DMS 273 (cell line): Measurements from ENCODE around the gene WDR81.

Source experiments
- DNase-seq: peaks from one replicate; lab custom pipeline; 2025; ENCODE audit not compliant: unreplicated experiment; lab: John Stamatoyannopoulos, UW

The WDR81 gene

DNA sequence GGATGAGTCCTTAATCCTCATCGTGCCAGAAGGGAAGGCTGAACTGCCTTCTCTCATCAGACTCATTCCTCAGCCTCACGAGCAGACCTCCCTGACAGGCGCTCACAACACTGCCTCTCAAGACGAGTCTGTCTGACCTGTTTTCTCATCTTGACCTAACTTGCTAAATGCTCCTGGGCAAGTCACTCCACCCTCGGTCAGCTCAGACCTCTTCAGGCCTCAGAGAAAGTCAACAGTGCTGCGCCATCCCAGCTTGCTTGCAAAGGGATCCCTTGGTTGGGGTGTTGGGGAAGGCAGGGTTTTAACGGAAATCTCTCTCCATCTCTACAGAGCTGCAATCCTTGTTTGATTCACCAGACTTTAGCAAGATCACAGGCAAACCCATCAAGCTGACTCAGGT, 52.4 kb downstream of the WDR81 start:
- no peak for DNase-seq

DNA sequence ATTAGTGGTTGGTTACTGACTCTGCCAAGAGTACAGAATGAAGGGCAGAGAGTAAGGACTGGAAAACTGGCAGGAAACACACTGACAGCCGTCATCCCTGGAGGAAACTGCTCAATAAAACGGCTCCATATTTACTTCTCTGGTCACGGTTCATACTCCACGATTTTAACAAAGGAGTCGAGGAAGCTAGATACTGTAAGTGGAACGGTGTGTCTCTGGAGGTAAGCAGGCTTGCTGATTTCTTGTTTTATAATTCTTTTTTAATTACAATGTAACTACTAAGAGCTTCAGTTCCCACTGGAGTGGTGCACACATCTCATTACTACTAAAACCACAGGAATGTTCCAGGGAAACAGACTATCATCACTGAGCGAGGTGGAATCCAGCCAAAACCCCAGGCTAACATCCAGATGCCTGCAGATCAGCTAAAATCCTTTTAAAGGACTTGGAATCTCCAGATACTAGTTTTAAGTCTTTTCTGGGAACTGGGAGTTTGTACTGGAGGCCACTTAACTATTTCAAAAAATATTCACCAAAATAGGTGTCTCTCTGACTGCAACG, 55.1 kb downstream of the WDR81 start:
- peak; percentile 55 for DNase-seq

DNA sequence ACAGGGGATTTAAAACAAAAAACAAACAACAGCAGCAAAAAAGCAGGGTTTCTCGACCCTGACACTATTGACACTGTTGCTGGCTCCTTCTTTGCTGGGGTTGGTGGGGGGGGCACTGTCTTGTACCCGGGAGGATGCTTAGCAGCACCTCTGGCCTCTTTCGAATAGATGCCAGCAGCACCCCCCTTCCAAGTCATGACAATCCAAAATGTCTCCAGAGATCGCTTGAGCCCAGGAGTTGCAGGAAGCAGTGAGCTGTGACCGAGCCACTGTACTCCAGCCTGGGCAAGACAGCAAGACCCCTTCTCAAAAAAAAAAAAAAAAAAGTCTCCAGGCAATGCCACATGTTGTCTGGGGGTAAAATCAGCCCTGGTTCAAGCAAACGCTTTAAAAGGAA, 57.7 kb downstream of the WDR81 start:
- DNase-seq, result no peak

DNA sequence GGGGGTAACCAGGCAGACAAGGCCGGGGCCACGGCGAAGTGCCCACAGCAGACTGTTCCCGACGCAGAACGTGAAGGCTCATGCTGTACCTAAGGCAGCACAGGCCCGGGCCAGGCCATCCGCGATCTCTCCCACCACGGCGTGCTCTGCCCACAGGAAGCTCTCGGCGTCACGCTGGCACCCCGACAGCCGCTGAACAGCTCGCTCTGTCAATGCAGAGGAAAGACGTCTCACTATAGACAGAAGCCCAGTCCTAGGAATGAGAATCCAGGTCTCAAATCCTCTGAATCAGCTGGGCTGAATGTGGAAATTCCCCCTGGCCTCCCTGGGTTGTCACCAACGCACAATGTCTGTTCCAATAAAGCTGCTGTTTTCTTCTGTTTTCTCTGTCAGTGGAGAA, 58.8 kb downstream of the WDR81 start:
- no peak for DNase-seq

DNA sequence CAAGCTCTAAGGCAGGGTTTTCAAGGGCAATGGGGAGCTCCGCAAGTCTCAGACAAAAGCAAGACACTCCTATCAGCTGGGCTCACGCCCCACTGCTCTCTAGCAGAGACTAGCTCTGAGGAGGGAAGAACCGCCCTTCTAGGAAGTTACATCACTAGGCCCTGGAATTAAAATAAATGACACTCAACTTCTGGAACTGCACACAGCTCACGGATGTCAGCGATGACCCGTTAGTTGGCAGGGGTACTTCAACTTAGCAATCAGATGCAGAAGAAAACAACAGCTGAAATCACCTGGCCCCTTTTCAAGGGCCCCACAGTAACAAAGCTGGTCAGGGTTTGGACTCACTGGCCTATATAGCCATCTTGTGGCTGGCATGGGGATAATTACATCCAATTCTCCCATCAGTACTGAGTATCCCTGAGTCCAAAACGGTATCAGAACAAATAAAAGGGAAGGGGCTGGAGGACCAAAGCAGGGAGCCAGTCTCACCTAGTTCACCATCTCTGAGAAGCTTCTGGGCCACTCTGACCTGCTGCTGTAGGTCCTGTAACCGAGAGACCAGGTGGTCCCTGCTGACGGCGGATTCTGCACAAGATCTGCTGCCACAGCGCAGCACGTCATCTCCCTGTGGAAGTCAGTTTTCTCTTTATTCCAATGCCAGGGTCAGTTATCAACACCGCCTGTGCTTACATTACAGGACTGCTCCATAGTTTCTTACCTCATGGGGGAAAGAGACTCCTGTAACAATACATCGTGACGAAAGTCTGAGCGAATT, 59.5 kb downstream of the WDR81 start:
- peak; percentile 44 for DNase-seq

DNA sequence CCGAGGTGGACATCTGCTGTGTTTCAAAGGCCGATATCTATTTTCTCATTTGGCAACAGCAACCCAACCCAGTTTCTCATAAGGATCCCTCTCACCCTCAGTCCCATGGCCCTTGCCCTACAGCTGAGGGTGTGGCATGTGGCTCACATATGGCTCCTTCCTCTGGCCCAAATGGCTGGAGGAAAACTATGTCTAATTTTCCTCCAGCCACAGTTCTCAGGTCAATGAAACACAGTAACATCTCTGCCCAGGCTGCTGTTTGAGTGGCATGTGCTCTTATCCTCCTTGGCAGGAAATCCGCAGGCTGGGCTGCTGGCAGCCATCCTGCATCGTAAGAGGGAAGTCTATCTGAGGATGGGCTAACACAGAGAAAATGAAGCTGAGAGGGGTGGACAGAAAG, 61.4 kb downstream of the WDR81 start:
- no peak for DNase-seq

DNA sequence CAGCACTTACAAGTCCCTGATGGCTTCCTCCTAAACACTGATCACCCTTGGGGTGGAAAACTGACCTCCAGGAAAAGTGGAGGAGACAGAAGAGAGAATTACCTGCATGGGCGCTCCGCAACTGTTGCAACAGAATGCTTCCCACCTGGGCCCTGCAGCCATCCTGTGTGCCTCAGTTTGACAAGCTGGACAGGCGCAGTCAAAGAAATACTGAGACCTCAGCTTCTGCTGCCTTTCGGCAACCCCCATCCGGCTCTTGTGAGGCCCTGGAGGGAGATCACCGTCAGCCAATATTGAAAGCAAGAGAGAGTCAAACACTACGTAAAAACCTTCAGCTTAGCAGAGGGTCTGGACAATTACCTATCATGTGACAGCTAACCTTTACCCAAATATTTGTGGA, 62.2 kb downstream of the WDR81 start:
- DNase-seq, result no peak

DNA sequence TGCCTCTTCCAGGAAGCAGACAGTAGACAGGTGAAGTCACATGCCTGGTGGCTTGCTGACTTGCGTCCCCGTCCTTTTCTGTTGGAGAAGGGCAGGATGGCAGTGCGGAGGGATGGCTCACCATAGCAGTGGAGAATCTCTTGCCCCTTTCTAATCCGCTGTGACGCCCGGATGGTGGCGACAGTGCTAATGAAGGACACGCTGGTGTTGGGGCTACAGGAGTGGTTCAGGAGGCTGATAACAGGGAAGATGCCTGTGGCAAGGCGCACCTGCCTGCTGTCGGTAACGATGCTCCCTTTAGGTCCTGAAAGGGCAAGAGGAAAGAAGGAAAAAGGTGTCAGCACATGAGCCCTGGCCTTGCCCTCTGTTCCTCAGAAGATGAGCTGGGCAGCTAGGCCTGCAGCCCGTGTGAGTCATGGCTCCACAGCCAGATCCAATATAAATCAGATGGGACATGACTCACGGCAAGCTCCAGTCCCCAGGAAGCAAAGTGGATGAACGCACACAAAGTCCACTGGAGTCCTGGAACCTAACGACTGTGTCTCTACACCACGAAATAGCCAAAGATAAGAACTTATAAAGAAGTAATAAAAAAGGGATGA, 62.9 kb downstream of the WDR81 start:
- DNase-seq, result no peak
